ENCODE measurements around the gene ACVR2B. TPM values are rescaled to one million over a fixed set of nuclear protein-coding genes. Genes with fewer than 3 reads are reported as not detected.
"Not testable (repeated sequence)": the region's sequence is repeated elsewhere in the genome, so short reads cannot be mapped to it uniquely, and the experiment has no call there.

Gene ACVR2B
- 13.1 and 15.4 TPM in 2 replicates for total RNA-seq
- 9.0 and 10.0 TPM in 2 replicates for polyA plus RNA-seq

- Histone ChIP-seq H2AFZ (peak within 1 kb of the TSS; percentile 86), H3K9me3 (ENCODE audit: low read depth) (no peaks in the 10 kb centered on the region), H3K9me2 (replicated peaks; ENCODE audit: insufficient read depth) (no peaks in the 10 kb centered on the region), H3K36me3 (replicated peaks; ENCODE audit: insufficient read depth, low read depth) (no peaks in the 10 kb centered on the region), H3K27ac (peak within 1 kb of the TSS; percentile 93), H3K4me2 (peak within 1 kb of the TSS; percentile 99), H3K4me1 (ENCODE audit: insufficient read depth) (peaks cover 25% of the 10 kb centered on the region), H4K20me1 (ENCODE audit: insufficient read depth, poor library complexity, severe bottlenecking) (peaks cover 21% of the 10 kb centered on the region), H3K4me3 (peak within 1 kb of the TSS; percentile 55), H3K27me3 (no peaks in the 10 kb centered on the region), H3K79me2 (peaks cover 35% of the 10 kb centered on the region)
- WGBS (ENCODE audit: low lambda C conversion rate, missing lambda C conversion rate), result 8% methylated on average over 25 of the region's 48 CpGs
- peak; percentile 96 for DNase-seq (ENCODE audit: low spot score)
- no peak for TF ChIP-seq EZH2phosphoT487 (IDR thresholded peaks at IDR 0.05; ENCODE audit: low read depth, severe bottlenecking, unreplicated experiment)
Measured at GRCh38 chr3:38453075-38453912, at the start of gene ACVR2B. Gene ACVR2B, plus strand, starts transcription at chr3:38453890. Its CDS starts 433 bp downstream, at chr3:38454323.

GRCh38 chr3:38404286-38404685, 49.4 kb upstream of the ACVR2B start:
- H3K9me2 ChIP-seq (replicated peaks; ENCODE audit: insufficient read depth), result no peaks in the 10 kb centered on the region
- no peak overlapping the region for H3K4me2 ChIP-seq
- no peak overlapping the region for H3K27ac ChIP-seq
- no peaks in the 10 kb centered on the region for H3K27me3 ChIP-seq
- no peak overlapping the region for H3K4me3 ChIP-seq
- no peaks in the 10 kb centered on the region for H3K79me2 ChIP-seq
- DNase-seq (ENCODE audit: low spot score), result peak; percentile 35
- H3K4me1 ChIP-seq (ENCODE audit: insufficient read depth), result no peaks in the 10 kb centered on the region
- 57% methylated on average over 5 of the region's 5 CpGs for WGBS (ENCODE audit: low lambda C conversion rate, missing lambda C conversion rate)
- no peaks in the 10 kb centered on the region for H3K9me3 ChIP-seq (ENCODE audit: low read depth)
- TF ChIP-seq CTCF (IDR thresholded peaks at IDR 0.05; ENCODE audit: poor library complexity), result no peak
- no peak for TF ChIP-seq EZH2phosphoT487 (IDR thresholded peaks at IDR 0.05; ENCODE audit: low read depth, severe bottlenecking, unreplicated experiment)
- TF ChIP-seq EZH2 (IDR thresholded peaks at IDR 0.05; ENCODE audit: borderline replicate concordance), result no peak
- no peak overlapping the region for H2AFZ ChIP-seq
- no peaks in the 10 kb centered on the region for H3K36me3 ChIP-seq (replicated peaks; ENCODE audit: insufficient read depth, low read depth)
- H4K20me1 ChIP-seq (ENCODE audit: insufficient read depth, poor library complexity, severe bottlenecking), result no peaks in the 10 kb centered on the region

GRCh38 chr3:38411591-38411990, 42.1 kb upstream of the ACVR2B start:
- no peaks in the 10 kb centered on the region for H3K9me3 ChIP-seq (ENCODE audit: low read depth)
- no peak for DNase-seq (ENCODE audit: low spot score)
- no peaks in the 10 kb centered on the region for H3K36me3 ChIP-seq (replicated peaks; ENCODE audit: insufficient read depth, low read depth)
- no peaks in the 10 kb centered on the region for H3K4me1 ChIP-seq (ENCODE audit: insufficient read depth)
- H3K4me2 ChIP-seq, result no peak overlapping the region
- no peak overlapping the region for H3K27ac ChIP-seq
- H3K27me3 ChIP-seq, result no peaks in the 10 kb centered on the region
- H3K9me2 ChIP-seq (replicated peaks; ENCODE audit: insufficient read depth), result no peaks in the 10 kb centered on the region
- no peak overlapping the region for H3K4me3 ChIP-seq
- WGBS (ENCODE audit: low lambda C conversion rate, missing lambda C conversion rate), result 46% methylated on average over 1 of the region's 1 CpG
- H3K79me2 ChIP-seq, result no peaks in the 10 kb centered on the region
- TF ChIP-seq EZH2 (IDR thresholded peaks at IDR 0.05; ENCODE audit: borderline replicate concordance), result no peak
- TF ChIP-seq CTCF (IDR thresholded peaks at IDR 0.05; ENCODE audit: poor library complexity), result no peak
- TF ChIP-seq EZH2phosphoT487 (IDR thresholded peaks at IDR 0.05; ENCODE audit: low read depth, severe bottlenecking, unreplicated experiment), result no peak
- no peaks in the 10 kb centered on the region for H4K20me1 ChIP-seq (ENCODE audit: insufficient read depth, poor library complexity, severe bottlenecking)
- no peak overlapping the region for H2AFZ ChIP-seq

GRCh38 chr3:38420758-38421157, 32.9 kb upstream of the ACVR2B start:
- not testable (repeated sequence) for H3K79me2 ChIP-seq; DNase-seq (ENCODE audit: low spot score); H3K36me3 ChIP-seq (replicated peaks; ENCODE audit: insufficient read depth, low read depth); H3K4me2 ChIP-seq; H4K20me1 ChIP-seq (ENCODE audit: insufficient read depth, poor library complexity, severe bottlenecking); H3K4me3 ChIP-seq; H3K9me3 ChIP-seq (ENCODE audit: low read depth); H2AFZ ChIP-seq; H3K27ac ChIP-seq; H3K27me3 ChIP-seq; H3K4me1 ChIP-seq (ENCODE audit: insufficient read depth); H3K9me2 ChIP-seq (replicated peaks; ENCODE audit: insufficient read depth)
- 48% methylated on average over 5 of the region's 5 CpGs for WGBS (ENCODE audit: low lambda C conversion rate, missing lambda C conversion rate)

Measured in hepatocyte (in vitro differentiated cells).